UCSD-AML1 (cell line): ENCODE data around the gene MAOB.
"Not testable (repeated sequence)": the region's sequence is repeated elsewhere in the genome, so short reads cannot be mapped to it uniquely, and the experiment has no call there.

Experiments used
- DNase-seq: peaks from one replicate; lab custom pipeline; 2025; ENCODE audit not compliant: unreplicated experiment; lab: John Stamatoyannopoulos, UW

The MAOB gene

GRCh38 chrX:43758044-43758443 lies 124.2 kb downstream of the MAOB start:
- no peak for DNase-seq

- no peak for DNase-seq
Measured at GRCh38 chrX:43756076-43756475, 126.2 kb downstream of the MAOB start.

DNA sequence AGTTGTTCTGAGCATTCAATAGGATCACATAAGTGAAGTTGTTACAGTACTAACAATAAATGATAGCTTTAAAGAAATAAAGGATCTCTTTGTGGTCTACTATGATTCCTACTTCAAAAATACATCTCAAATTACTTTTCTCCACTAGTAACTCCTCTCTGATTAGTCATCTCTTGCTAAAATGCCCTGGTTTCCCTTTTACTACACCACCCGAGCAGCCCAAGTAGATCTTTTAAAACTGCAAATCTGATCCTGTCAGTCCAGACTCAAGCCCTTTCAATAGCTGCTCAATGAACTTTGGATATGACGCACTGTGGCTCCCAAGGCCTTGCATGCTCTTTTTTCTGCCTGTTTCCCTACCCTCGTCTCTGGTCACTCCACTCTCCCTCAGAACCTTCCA lies 128.6 kb downstream of the MAOB start:
- DNase-seq = no peak

- peak; percentile 15 for DNase-seq
Measured at GRCh38 chrX:43750248-43750676, 132.0 kb downstream of the MAOB start.

- DNase-seq = no peak
Measured at GRCh38 chrX:43747476-43747875, 134.8 kb downstream of the MAOB start.

GRCh38 chrX:43745938-43746721 lies 136.1 kb downstream of the MAOB start:
- no peak for DNase-seq

- DNase-seq = no peak
Measured at GRCh38 chrX:43744284-43744683, 138.0 kb downstream of the MAOB start.

GRCh38 chrX:43743100-43743822 lies 139.0 kb downstream of the MAOB start:
- DNase-seq = no peak

DNA sequence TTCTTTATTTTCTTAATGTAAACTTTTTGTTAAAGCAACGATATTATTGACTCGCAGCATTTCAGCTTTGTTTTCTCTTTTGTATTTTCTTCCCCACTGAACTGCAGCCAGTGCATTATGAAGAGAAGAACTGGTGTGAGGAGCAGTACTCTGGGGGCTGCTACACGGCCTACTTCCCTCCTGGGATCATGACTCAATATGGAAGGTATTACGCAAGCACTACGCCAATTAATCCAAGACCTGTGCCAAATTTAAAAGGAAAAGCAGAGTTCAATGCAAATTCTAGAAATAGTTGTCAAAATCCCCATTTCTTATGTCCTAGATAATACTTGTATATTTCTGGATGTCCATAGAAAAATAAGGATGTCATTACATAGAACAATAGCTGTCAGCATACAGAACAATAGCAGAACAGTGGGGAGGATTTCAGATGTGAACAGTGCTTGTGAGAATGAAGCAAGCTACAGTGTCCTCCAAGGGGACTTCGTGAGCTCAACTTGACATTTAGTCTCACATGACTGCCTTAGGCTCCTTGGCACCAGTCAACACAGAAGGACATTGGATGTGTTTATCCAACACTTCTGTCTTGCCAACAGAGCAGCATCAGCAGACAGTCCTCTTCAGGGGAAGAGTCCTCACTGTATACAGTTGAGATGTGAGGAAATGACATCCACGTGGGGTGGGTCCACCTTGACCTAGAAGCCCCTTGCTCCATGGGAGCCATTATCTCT lies 140.2 kb downstream of the MAOB start:
- no peak for DNase-seq

DNA sequence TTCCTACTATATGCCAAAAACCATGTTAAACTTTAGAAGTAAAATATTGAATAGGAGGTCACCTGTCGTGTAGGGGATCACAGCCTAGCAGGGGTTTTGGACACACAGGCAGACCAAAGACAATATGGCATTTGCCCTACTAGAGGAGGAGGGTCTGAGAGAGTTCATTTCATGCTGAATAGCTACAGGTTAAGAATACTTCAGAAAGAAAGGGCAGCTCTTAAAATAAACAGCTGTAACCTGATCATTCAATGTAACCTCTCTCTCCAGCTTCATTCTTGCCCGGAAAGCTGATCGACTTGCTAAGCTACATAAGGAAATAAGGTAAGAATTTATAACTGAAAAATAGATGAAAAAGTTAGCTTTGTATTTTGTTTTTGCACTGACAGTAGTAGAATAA lies 146.3 kb downstream of the MAOB start:
- no peak for DNase-seq

DNA sequence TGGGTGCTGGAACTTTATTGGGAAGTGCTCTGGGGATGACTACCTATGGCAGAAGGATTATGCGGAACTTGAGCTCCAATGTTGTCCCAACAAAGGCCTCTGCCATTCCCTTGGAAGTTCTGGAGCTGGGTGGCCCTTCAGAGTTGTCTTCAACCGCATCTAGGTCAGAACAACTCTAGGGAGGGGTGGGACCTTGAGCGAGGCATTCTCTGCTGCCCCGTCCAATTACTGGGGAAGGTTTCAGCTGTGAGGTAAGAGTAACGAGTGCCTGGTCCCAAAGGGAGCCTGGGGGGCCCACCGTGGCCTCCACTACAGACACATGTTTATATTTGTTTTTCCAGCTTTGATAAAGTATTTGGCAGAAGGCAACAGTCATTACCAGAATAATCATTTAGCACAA lies 146.7 kb downstream of the MAOB start:
- no peak for DNase-seq

DNA sequence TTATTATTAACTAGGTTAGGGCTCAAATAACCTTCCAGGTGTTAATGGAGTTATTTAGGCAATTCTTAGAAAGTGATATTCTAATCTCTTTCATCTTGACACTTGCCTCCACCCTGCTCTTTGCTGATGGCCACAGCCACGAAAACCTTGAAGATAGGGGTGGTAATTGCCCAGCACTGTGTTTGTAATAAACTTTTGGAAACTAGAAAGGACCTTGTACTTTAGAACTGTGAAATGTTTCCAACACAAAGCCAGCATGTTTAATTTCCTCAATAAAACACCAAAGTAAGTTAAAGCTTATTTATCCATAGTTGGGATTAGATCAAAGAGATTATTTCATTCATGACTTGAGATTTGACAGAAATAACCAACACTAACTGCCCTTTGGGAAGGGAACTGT lies 147.8 kb downstream of the MAOB start:
- DNase-seq = no peak

GRCh38 chrX:43733699-43734098 lies 148.6 kb downstream of the MAOB start:
- DNase-seq = no peak

GRCh38 chrX:43731086-43731485 lies 151.2 kb downstream of the MAOB start:
- DNase-seq = no peak

GRCh38 chrX:43728966-43729365 lies 153.3 kb downstream of the MAOB start:
- DNase-seq = no peak

- DNase-seq = no peak
Measured at GRCh38 chrX:43728002-43728401, 154.2 kb downstream of the MAOB start.

GRCh38 chrX:43727254-43727653 lies 155.0 kb downstream of the MAOB start:
- DNase-seq = not testable (repeated sequence)

GRCh38 chrX:43725227-43725626 lies 157.0 kb downstream of the MAOB start:
- DNase-seq = not testable (repeated sequence)

DNA sequence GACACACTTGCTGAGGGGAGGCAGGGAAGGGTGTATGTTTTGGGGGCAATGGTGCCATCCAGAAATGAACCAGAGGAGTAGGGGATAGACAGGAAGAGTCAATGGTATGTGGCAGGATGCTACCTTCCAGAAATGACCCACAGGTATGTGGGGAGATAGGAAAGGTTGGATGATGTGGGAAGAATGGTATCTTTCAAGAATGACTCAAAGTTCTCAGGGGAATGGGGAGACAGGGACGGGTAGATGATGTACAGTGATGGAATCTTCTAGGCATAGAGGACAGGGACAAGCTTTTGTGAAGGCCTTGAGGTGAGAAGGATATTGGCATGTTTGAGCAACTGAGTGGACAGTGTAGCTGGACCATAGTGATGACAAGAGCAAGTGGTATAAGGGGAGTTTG lies 161.3 kb downstream of the MAOB start:
- DNase-seq = no peak

- DNase-seq = no peak
Measured at GRCh38 chrX:43720082-43720481, 162.2 kb downstream of the MAOB start.

DNA sequence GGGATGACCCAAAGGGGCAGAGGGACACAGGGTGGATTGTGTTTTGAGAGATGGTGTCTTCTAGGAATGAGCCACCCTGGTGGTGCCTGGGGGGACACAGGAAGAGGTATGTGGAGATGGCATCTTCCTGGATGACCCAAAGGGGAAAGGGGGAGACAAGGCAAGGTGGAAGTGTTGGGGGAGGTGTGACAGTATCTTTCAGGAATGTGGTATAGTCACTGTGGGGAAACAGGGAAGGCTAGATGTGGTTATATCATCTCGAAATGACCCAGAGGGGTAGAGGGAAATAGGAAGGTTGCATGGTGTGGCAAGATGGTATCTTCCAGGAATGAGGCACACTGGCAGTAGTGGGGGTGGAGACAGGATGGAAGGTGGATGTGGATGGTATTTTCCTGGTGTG lies 163.3 kb downstream of the MAOB start:
- no peak for DNase-seq

GRCh38 chrX:43718546-43718945 lies 163.7 kb downstream of the MAOB start:
- no peak for DNase-seq
